GM19468 (cell line): ENCODE measurements around the gene SORCS2.

ENCODE experiments used
- ATAC-seq: cut with Tn5 transposase; IDR thresholded peaks from one replicate; pipeline ENCODE4 v1.9.1; 2021; ENCODE audit warnings: mild to moderate bottlenecking, moderate library complexity, moderate number of reproducible peaks; ENCODE audit not compliant: unreplicated experiment; ENCODE audit errors: extremely low read depth

SORCS2 gene

DNA sequence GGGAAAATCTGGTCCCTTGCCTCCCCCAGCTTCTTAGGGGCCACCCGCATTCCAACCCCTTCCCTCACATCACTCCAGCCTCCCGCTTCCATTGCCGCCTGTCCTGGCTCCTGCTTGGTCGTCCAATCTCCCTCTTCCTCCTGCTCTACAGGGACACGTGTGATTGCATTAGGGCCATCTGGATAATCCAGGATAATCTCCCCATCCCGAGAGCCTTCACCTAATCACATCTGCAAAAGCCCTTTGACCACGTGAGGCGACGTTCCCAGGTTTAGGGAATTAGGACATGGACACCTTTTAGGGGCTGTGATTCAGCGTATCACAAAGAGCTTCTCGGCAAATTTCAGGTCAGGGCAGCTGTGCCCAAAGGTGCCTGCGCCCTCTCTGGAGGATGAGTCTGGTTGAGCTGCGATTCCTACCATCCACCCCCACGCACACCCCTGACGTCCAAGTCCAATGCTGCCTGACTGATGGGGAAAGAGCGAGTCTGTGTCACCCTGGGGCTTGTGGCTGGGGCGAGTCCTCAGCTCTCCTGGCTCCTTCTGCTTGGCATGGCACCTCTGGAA is 137.8 kb downstream of the SORCS2 start:
- no peak for ATAC-seq

DNA sequence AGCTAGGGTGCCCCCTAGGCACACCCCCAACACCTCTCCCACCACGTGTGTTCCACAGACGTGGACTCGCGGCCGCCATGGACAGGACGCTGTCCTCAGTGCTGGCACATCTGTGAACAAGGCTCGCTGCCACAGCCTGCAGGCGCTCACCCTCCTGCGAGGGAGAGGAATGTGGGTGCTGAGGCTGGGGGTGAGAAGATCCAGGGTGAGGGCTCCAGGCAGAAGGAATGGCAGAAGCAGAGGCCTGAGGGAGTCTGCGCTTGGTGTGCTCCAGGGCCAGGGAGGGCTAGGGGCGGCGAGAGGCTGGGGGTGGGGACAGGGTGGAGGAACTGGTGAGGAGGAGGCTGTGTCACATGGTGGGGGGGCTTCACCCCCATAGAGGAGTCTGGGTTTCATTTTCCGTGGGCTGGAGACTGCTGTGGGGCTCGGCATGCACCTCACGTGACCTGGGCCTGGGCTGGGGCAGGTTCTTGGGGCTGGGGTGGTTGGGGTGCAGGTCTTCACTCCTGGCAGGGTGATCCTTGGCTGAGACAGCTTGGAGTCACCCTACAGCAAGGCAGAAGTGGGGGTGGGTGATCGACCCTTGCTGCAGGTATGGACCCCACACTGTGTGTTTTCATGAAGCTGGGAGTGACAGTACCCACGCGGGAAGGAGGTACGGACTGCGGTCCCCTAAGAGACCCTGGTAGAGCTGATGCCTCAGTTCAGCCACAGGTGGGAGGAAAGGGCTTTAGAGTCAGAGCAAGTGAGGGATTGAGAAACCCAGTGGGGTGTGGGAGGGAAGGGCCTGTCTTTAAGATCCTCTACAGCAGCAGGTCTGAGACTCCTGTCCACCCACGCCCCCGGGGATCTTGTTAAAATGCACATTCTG is 138.7 kb downstream of the SORCS2 start:
- ATAC-seq = no peak

DNA sequence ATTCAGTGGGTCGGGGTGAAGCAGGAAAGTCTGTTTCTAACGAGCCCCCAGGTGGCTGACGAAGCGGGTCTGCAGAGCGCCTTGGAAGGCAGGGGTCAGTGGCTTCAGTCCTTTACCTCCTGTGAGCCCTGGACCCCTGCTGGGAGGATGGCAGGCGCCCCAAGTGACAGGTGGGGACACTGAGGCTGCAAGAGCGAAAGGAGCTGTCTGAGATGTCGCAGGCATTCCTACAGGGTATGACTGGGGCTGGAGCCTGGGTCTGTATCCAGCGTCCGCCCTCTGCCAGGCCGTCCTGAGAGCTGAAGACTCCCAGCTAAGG is 139.3 kb downstream of the SORCS2 start:
- no peak for ATAC-seq

DNA sequence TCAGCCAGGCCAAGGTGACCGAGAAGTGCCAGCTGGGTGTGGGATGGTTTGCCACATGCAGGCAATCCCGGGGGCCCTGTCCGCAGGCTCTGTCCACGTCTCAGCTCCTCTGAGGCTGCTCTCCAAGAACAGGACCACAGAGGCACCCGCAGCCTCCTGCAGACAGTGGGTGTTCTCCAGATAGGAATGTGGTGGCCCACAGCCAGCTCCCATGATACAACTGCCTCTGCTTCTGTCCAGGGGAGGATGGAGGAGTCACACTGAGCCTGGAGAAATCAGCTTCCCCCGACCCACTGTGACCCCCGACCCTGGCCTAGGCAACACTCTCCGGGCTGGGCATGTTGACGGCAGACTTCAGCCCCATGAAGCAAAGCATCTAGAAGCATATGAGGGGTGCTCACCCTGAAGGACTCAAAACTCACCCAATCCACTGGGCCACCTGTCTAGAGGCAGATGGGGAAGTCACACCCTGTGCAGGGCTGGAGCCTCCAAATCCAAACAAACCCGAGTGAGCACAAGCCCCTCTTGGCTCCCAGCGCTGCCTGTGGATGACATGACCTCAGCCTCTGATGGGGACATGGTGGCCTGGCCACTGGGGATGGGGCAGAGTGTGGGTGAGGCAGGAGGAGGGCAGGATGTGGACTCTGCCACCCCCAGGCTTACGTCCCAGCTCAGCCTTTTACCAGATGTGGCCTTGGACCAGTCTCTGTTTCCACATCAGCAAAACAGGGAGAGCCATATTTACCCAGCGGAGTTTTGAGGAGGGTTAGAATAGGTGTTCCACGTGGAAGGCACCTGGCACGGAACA is 140.1 kb downstream of the SORCS2 start:
- ATAC-seq = no peak

DNA sequence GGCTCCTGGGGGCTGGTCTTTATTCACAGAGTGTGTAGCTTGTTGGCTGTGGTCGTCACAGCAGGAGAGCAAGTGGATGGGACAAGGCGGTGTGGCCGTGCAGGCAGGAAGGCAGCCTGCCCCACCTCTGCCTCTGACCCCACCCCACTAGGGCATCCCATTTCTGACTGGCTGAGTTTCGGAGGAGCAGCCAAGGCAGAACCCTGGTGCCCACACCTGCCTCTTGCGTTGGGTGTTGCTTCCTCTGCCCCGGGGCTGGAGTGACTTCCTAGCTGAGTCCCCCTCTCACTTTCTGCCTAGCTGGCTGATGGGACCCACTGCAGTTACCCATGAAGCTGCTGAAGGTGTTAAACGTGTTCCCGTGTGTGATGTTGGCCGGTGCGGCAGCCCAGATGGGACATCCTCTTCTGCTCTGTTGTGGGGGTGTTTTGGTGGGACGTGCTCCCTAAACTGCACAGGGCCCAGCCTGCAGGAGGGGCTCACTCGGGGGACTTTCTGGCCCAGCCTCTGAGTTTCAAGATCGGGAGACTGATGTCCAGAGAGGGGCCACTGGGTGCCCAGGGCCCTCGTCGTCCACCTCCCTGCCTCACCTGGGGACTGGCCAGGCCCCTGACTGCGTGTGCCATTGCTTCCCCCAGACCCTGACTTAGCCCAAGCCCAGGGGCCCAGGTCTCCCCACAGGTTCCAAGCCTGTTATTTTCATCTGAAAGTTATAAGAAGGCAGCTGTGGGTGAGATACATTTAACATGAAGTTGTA is 140.9 kb downstream of the SORCS2 start:
- no peak for ATAC-seq

DNA sequence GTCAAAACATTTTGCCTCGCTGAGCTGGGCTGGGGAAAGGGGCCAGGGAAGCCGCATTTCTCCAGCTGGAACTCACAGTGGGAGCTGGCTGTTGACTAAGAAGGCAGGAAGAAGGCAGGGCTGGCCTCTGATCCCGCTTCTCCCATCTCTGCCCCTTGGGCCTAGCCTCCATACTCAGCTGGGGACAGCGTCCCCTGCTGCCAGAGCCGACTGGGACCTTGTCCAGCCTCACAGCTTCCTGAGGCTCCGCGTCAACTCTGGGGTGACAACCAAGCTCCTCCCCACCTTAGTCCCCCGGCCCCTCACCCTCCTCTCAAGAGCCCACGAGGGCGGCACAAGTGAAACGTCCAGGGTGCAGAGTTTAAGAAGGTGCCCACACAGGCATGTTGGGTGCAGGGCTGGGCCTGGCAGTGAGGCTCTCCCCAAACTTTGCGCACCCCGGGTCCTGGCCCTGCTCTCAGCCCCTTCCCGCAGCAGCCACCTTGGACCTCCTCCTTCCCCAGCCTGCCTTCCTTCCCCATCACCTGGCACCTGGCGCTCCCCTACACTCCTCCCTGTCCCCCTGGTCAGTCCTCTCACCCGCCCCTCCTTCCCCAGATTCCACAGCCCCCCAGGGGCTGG is 141.6 kb downstream of the SORCS2 start:
- no peak for ATAC-seq

DNA sequence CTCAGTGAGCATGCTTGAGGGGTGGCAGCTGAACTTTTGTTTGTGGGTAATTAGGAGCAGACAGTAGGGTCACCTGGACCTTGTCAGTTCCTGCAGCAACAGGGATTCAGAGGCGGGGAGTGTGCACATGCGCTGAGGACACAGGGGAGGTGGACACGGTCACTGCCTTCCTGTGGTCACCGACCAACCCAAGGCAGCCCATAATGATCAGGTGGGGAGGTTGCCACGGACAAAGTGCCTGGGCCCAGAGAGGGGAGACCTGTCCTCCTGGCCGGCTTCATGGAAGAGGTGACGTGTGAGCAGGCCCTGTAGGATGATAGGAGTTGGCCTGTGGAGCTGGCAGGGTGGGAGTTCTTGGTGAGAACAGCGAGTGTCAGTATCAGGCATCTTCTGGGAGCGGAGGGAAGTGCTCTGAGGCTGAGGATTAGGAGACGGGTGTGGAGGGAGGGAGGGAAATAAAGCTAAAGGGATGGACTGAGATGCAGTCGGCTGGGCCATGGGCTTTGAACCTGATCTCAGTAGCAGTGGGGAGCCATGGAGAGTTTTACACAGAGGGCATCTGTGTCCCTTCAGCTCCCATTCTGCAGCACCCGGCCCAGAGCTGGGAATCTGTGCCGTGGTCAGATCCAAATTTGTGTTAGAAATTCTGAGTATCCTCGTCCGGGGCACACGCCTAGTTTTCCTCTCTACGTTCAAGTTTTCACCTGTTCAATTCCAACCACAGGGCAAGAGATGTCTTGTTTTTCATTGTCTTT is 142.4 kb downstream of the SORCS2 start:
- ATAC-seq = no peak

DNA sequence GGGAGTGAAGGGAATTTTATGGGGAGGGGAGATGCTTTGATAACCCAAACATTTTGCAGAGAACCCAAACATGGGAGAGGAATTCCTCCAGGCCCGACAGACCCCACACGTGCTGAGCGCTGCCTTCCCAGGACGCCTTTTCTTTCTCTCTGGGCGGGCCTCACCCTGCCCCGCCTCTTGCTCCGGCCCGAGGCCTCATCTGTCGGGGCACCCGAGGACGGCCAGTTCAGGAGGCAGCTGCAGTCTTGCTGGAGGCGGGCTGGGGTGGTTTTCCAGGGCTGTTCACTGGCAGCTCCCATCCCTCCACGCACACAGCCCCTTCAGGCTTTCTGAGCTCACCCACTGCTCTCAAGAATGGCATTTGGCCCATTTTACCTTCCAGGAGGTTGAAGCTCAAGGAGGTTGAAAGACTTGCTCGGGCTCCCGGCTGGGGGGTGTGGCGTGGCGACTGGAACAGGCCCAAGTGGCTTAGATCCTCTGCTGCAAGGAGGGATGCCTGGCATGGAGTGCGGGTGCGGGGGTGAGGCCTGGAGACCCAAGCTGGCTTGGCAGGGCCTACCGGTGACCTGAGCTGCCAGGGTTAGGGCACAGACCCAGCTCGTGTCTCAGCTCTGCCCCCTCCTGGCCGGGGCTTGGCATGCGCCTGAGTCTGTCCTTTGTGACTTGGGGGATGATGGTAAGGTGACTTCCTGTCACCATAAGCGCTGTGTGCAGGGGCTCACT is 143.2 kb downstream of the SORCS2 start:
- ATAC-seq = no peak

DNA sequence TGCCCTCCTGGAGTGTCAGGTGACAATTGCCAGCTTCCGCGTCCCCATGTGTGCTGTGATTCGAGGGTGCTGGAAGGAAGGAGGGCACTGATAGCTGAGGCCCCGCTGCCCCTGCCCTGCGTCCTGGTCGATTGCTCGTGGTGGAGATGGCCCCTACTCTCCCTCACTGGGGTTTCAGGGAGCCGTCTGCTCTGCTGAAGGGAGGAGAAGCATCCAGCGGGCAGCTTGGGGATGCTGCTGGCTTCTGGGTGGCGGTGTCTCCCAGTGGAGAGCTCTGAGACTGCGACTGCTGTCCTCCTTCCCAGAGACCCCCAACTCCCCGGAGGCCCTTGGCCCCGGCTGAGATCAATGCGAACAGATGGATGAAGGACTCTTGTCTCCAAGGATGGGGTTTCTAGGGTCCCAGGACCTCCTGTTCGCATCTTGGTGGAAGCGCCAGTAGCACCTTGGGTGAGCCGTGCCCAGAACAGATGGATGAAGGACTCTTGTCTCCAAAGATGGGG is 143.8 kb downstream of the SORCS2 start:
- ATAC-seq = no peak

DNA sequence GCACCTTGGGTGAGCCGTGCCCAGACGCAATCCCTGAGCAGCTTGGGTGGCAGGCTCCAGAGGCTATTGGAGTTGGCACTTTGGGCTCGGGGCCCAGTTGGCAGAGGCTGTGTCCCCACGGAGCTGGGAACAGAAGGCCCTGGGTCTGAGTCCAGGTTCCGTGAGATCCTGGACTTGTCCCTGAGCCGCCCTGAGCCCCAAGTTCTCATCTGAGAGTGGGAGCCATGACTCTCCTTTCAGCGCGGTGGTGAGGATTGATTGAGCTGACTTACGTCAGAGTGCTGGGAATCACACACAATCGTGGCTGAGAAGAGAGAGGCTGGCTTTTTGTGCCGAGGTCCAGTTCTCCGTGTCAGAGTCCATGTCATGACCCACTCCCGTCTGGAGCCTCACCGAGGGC is 144.4 kb downstream of the SORCS2 start:
- ATAC-seq = no peak

DNA sequence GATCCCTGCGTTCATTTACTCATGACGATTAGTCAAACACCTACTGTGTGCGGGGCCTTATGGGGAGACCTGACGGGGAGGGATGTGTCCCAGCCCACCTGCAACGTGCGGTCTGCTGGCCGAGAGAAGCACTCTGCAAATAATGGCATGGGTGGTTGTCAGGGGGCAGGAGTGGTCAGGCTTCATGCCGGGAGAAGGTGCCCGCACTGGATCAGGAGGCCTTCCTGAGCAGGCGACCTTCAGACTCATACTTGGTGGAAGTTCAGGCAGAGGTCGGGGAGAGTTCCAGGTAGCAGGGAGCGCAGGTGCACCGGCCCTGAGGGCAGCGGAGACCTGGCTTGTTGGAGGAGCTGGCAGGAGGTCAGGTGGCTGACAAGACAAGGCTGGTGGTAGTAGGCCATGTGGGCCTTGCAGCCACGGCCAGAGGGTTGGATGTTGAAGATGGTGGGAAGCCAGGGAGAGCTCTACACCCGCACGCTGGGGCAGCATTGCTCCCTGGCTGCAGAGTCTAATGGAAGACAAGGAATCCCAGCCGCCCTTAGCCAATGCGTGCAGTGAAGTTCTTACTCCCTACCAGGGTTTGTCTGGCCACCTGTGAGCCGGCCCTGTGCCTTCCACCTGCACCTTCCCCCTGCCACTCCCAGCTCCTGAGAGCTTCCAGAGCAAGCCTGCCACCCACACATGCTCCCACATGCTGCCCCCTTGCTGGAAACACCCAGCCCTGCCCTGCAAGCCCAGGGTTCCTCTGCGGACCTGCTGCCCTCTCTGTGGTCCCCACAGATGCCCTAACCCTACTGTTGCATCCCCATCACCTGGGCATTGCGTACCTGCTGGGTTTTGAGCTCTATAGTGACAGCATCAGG is 145.1 kb downstream of the SORCS2 start:
- no peak for ATAC-seq

DNA sequence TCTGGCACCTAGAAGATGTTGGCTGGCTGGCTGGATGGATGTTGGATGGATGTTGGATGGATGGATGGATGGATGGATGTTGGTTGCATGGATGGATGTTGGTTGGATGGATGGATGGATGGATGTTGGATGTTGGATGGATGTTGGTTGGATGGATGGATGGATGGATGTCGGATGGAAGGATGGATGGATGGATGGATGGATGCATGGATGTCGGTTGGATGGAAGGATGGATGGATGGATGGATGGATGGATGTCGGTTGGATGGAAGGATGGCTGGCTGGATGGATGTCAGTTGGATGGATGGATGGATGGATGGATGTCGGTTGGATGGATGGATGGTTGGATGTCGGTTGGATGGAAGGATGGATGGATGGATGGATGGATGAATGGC is 145.7 kb downstream of the SORCS2 start:
- no peak for ATAC-seq

DNA sequence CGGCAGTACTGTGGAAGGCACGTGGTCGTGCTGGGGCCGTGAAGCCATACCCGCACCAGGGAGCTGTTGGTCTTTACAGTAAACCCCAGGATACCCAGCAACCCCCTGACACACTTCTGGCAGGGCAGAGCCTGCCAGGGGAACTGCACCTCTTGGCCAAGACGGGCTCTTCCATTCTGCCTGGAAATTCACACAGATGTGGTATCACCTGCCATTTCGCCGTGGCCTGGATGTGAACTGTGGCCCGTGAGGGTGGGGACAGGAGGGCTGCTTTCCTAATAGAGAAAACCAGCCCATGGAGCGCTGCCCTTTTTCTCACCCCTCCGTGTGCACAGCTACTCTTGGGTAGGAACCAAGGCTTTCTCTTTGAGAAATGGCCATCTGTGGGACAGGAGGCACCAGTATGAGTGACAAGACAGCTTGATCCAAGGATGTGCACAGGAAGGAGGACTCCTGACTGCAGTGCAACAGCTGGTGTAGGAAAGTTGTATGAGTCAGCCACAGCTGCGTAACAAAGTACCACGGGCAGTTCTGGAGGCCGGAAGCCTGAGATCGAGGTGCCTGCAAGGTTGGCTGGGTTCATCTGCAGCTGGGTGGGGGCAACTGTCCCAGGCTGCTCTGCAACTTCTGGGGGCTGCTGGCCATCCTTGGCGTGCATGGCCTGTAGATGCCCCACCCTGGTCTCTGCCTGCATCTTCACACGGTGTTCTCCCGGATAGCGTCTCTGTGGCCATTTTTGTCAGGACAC is 146.7 kb downstream of the SORCS2 start:
- ATAC-seq = no peak

DNA sequence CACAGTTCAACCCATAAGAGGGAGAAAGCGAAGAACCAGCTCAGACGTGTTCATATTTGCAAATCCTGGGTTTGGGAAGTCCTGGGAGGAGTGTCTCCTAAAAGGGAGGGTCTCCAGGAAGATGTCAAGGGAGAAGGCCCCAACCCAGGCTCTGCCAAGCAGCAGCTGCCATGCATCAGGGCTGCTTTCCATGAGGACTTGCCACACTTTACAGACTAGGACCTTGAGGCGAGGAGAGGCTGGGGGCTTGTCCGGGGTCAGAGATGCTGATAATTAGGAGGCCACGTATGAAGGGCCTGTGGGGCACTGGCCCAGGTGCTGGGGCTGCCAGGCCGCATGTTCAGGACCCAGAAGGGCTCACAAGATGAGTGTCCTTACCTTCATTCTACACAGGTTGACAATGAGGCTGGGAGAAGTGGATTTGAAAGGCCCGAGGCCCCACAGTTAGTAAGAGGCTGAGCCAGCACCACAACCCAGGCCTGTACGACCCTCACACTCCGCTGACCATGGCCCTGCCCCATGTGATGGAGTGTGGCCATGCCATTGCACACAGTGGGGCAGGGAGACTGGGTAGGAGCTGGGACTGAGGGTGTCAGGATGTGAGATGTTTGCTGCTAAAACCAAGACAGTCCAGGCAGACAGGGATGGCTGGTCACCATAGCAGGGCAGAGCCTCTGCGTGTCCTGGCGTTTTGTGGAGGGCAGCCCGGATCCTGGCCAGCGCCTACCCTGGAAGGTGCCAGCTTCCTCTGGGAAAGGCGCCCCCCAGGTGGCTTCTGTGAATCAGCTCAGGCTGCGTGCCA is 147.6 kb downstream of the SORCS2 start:
- no peak for ATAC-seq

DNA sequence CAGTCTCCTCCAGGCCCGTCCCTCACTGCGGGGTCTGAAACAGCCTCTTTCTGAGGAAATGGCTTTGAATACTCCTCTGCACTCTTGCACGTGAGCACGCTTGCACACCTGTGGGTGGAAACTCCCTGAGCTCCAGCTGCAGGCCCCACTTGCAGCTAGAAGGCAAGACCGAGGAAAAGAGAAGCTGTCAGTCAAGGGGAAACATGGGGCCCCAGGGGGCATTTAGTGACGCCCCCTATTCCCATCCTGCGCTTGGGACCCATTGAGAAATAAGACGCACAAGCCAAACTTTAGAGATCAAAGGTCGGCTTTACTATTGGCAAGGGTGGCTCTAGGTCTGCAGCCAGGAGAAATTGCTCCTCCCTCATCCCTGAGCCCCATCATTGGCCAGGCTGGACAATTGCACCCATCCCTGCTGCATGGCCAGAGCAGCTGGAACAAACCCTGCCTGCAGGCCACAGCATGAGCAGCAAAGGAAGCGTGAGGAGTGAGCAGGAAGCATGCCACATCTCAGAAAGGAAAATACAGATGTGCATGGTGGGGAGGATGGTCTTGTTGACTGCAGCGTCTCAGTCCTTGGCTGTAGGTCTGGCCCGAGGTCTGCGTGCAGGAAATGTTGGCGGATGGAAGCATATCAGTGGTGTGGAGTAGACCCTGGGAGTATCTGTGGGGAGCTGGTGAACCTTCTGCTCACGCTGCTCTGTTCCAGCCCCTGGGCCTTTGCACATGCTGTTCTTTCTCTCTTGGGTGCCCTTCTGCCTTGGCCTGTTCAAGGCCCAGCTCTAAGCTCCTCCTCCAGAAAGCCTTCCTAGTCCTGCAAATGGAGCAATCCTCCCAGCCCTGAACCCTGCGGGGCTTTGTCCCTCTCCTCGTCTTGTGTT is 148.5 kb downstream of the SORCS2 start:
- no peak for ATAC-seq
